Panc1 (cell line): Measurements from ENCODE around the gene VAV3.

Source experiments
- CTCF ChIP-seq: fragments of 450-650 bp; IDR thresholded peaks from 2 replicates; pipeline ENCODE4 v1.5.1; 2017; ENCODE audit warnings: mild to moderate bottlenecking
- REST ChIP-seq, 2 experiments: IDR thresholded peaks; 2 replicates each; pipeline ENCODE4 v1.6.1; 2011 to 2012; ENCODE audit warnings: low read depth in 2 of 2, control low read depth in 1 of 2, low read length in 1 of 2, mild to moderate bottlenecking in 1 of 2, moderate library complexity in 1 of 2; ENCODE audit not compliant: insufficient read depth in 1 of 2
- SIN3A ChIP-seq: IDR thresholded peaks from 2 replicates; pipeline ENCODE4 v1.6.1; 2012; ENCODE audit warnings: low read depth, mild to moderate bottlenecking, low read length, moderate library complexity, borderline replicate concordance; ENCODE audit not compliant: insufficient read depth

GRCh38 chr1:107691540-107691939 is 273.4 kb downstream of the VAV3 start:
- TF ChIP-seq CTCF (no peak), SIN3A (no peak), REST (IDR thresholded peaks at IDR 0.05; ENCODE audit: insufficient read depth in 1 of 2, low read depth in 2 of 2, low read length in 1 of 2) (no peak)
